Left ventricle myocardium superior (tissue), 1 donor: ENCODE data around the gene RBM39. TPM values are rescaled to one million over a fixed set of nuclear protein-coding genes. Genes with fewer than 3 reads are reported as not detected.
"Not testable (repeated sequence)": the region's sequence is repeated elsewhere in the genome, so short reads cannot be mapped to it uniquely, and the experiment has no call there.

Experiments
- ATAC-seq: fragments of 200-7000 bp; cut with Tn5 transposase; one replicate; pipeline ENCODE4 v1.9.1; 2020; ENCODE audit warnings: mild to moderate bottlenecking, moderate library complexity
- DNase-seq: peaks from one replicate; pipeline ENCODE4 v3.0.0-alpha.2; 2020
- intact Hi-C: fragments of 100-400 bp; cut with micrococcal nuclease; formaldehyde crosslinking; loops from one replicate; pipeline ENCODE4 v1.11.0; 2022
- total RNA-seq: library from RNA; stranded (reverse); fragmentation: NEBNext Ultra II Directional; extraction: Animal tissue kit (Norgen Biotek cat#: 25700); gene quantifications from one replicate; pipeline ENCODE4 v1.2.1, GENCODE V29; 2021
- donor health status: DM: no; HTN: yes; CAD: no; lungs with severe emphysema.

Gene RBM39
- total RNA-seq, 1 donor from 2014 or later: 146 TPM

GRCh38 chr20:35713120-35713519 lies 28.9 kb downstream of the RBM39 start:
- ATAC-seq, intact Hi-C loops, DNase-seq: not testable (repeated sequence)

GRCh38 chr20:35711588-35712209 lies 30.4 kb downstream of the RBM39 start:
- DNase-seq (no peak), ATAC-seq (no peak)
- intact Hi-C loops: no loop called here

- no peak for ATAC-seq
- DNase-seq: no peak
- intact Hi-C loops: no loop called here
Observed at GRCh38 chr20:35710884-35711587, 31.0 kb downstream of the RBM39 start.

DNA sequence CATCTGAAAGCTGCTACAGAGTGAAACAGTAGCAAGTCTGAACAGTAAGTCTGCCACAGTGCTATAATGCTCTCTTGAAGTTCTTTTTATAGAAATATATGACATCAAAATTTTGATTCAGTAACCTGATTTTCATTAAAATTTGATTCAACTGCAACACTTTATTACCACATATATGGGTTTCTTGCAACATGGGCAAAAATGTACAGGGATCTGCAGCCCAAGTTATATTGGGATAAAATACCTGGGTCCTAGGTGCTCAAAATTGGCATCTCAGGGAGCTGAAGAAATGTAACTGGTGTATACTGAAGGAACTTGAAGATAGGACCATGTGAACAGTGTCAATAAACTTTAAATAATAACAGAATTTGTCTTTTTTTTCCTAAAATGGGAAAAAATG lies 32.0 kb downstream of the RBM39 start:
- DNase-seq: no peak

GRCh38 chr20:35709259-35709658 lies 32.8 kb downstream of the RBM39 start:
- ATAC-seq: no peak
- DNase-seq: no peak
- intact Hi-C loops: no loop called here

More for the DNA sequence above, 32.0 kb downstream of the RBM39 start:
- intact Hi-C loops: no loop called here
- ATAC-seq: no peak

GRCh38 chr20:35708502-35708901 lies 33.6 kb downstream of the RBM39 start:
- DNase-seq (no peak), ATAC-seq (no peak)
- intact Hi-C loops: no loop called here

DNA sequence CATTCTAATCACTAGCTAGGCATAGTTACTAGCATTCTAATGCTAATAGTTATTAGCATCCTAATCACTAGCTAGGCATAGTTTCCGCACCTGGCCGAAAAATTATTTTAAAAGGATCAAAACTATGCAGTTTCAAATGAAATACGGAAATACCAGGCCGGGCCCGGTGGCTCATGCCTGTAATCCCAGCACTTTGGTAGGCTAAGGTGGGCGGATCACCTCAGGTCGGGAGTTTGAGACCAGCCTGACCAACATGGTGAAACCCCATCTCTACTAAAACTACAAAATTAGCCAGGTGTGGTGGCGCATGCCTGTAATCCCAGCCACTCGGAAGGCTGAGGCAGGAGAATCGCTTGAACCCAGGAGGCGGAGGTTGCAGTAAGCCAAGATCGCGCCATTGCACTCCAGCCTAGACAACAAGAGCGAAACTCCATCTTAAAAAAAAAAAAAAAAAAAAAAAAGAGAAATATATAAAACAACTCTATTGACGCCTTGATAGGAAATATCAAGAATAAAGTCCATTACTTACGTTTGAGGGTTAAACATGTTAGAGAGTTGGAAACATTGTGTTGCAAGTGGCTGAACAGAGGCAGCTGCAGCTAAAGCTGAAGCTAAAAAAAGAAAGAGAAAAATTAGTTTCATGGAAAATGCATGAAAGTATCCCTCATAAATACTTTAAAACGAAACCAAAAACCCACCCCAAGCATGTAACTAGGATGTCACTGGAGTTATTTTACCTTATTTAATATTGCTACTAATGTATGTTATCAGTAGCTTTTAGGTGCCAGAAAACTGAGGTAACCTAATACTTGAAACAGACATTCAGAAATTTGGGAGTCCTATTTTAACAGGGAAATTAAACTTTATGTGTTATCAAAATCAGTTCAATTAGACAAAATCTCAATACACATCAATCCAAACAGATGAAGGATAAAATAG lies 35.2 kb downstream of the RBM39 start:
- ATAC-seq, DNase-seq, intact Hi-C loops: not testable (repeated sequence)

DNA sequence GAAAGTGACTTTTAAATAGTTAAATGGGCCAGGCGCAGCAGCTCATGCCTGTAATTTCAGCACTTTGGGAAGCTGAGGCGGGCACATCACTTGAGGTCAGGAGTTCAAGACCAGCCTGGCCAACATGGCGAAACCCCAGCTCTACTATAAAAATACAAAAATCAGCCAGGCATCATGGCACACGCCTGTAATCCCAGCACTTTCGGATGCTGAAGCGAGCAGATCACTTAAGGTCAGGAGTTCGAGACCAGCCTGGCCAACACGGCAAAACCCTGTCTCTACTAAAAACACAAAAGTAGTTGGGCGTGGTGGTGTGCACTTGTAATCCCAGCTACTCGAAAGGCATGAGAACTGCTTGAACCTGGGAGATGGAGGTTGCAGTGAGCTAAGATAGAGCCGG lies 36.2 kb downstream of the RBM39 start:
- intact Hi-C loops, DNase-seq, ATAC-seq: not testable (repeated sequence)

- intact Hi-C loops: no loop called here
- DNase-seq (no peak), ATAC-seq (no peak)
Observed at GRCh38 chr20:35704514-35705261, 37.4 kb downstream of the RBM39 start.

- intact Hi-C loops: no loop called here
- DNase-seq (no peak), ATAC-seq (no peak)
Observed at GRCh38 chr20:35702824-35703695, 39.0 kb downstream of the RBM39 start.

DNA sequence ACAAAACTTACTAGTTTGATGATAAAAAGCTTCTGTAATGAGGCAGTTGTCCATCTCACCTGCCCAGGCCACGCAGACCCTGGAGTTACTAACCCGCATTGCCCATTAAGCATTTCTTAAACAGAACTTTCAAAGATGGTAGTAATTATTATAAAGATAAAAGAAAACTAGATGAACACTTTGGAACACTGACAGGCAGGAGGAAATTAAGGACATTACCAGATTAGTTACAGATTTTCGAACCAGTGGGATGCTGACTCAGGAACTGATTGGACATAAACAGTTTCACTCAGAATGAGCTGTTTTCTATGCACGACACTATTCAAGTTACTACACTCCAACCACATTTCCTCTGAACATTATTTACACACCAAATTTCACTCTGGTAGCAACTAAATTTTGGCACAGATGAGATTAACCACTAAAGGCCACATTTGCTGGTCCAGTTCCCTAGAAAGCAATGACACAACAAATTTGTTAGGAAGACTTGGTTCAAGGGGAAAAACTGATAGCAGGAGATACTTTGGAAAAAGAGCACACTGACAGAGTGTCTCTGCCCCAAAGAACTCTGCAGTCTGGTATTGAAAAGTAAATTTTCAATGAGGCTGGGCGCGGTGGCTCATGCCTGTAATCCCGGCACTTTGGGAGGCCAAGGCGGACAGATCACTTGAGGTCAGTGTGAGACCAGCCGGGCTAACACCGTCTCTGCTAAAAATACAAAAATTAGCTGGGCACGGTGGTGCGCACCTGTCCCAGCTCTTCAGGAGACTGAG lies 39.8 kb downstream of the RBM39 start:
- DNase-seq (no peak), ATAC-seq (no peak)
- intact Hi-C loops: no loop called here

DNA sequence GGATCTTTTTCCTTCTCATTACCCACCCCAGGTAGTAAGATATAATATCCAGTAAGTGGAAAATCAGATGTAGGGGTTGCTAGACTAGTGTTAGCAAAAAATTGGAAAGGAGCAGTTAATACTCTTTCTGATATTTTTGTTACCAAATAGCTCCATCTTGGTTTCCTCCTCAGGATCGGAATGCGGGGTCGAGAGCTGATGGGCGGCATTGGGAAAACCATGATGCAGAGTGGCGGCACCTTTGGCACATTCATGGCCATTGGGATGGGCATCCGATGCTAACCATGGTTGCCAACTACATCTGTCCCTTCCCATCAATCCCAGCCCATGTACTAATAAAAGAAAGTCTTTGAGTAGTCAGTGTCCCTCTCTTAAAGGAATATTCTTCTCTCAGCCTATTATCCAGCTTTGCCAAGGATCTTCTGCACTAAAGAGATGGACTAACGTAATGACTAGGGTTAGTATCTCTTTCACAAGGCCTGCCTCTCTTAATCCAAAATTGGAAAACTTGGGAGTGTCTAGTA lies 41.4 kb downstream of the RBM39 start:
- intact Hi-C loops: no loop called here
- ATAC-seq: no peak
- DNase-seq: no peak

GRCh38 chr20:35699957-35700624 lies 42.0 kb downstream of the RBM39 start:
- DNase-seq: no peak

DNA sequence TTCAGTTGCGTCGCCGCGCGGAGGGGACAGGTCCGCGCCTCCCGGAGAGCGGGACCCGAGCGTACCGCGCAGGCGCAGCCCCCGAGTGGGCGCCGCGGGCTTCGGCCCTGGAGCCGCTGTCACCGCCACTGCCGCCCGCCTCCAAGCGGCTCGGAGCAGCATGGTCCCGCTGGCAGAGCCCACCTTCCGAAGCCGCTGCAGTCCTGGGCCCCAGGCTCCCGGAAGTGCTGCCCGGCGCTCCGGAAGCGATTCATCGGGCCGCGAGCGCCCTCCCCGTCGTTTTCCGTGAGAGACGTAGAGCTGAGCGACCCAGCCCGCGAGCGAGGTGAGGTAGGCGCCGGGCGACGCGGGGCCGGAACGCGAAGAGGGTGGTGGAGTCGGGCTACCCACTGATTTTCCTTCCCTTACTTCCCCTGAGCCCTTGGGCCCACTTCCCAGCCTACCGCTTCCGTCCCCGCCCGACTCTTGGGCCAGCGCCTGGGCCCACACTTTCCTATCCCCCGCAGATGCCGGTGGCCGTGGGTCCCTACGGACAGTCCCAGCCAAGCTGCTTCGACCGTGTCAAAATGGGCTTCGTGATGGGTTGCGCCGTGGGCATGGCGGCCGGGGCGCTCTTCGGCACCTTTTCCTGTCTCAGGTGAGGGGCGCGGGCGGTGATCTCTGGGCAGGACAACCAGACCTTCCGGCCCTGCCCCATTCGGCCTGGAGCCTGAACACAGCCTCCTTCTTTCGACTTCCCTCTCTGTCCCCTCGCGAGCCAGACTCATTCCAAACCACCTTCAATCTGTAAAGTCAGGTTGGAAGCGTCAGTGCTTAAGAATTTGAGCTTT lies 42.7 kb downstream of the RBM39 start, which contains the start of the genes NFS1 and ROMO1:
Gene NFS1 (minus strand): TSS at position 226 of the 830 bp plus-strand sequence. CDS start 64 bp downstream, at position 162.
Gene ROMO1 (plus strand): TSS at position 279 of the 830 bp plus-strand sequence. CDS start 228 bp downstream, at position 507.
- intact Hi-C loops: no loop called here
- DNase-seq (peak; percentile 93), ATAC-seq (peak; percentile 94)

More at GRCh38 chr20:35699957-35700624, 42.0 kb downstream of the RBM39 start:
- intact Hi-C loops: no loop called here
- no peak for ATAC-seq

GRCh38 chr20:35698298-35699126 lies 43.5 kb downstream of the RBM39 start:
- ATAC-seq (peak; percentile 58), DNase-seq (no peak)
- intact Hi-C loops: no loop called here
